HuH-7.5 (cell line): ENCODE measurements around the gene PPP1R9B.
A peak's percentile ranks its signal among the peaks of the same experiment; 100 is the strongest.

Experiments
- DNase-seq: peaks from one replicate; pipeline ENCODE4 v3.0.0; 2011; ENCODE audit warnings: low spot score

PPP1R9B gene

GRCh38 chr17:50187394-50187725, 36.9 kb upstream of the PPP1R9B start:
- no peak for DNase-seq

DNA sequence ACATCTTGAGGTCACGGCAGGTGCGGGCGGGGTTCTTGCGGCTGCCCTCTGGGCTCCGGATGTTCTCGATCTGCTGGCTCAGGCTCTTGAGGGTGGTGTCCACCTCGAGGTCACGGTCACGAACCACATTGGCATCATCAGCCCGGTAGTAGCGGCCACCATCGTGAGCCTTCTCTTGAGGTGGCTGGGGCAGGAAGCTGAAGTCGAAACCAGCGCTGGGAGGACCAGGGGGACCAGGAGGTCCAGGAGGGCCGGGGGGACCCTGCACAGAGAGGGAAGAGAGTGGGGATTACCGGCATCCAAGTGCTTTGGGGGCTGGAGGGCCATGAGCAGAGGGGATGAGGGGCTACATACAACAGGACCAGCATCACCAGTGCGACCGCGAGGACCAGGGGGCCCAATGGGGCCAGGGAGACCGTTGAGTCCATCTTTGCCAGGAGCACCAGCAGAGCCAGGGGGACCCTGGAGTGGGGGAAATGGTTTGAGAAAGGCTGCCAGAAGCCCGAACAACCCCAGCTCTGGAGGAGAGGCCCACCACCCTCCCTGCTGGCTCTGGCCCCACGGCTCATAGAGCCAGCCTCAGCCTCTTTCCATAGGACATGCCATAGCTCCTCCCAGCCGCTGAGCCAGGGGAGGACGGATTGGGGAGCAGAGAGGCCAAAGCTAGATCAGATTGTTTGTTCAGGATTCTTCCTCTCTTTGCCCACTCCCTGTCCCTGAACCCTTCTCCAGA, 36.4 kb upstream of the PPP1R9B start:
- DNase-seq: no peak

DNA sequence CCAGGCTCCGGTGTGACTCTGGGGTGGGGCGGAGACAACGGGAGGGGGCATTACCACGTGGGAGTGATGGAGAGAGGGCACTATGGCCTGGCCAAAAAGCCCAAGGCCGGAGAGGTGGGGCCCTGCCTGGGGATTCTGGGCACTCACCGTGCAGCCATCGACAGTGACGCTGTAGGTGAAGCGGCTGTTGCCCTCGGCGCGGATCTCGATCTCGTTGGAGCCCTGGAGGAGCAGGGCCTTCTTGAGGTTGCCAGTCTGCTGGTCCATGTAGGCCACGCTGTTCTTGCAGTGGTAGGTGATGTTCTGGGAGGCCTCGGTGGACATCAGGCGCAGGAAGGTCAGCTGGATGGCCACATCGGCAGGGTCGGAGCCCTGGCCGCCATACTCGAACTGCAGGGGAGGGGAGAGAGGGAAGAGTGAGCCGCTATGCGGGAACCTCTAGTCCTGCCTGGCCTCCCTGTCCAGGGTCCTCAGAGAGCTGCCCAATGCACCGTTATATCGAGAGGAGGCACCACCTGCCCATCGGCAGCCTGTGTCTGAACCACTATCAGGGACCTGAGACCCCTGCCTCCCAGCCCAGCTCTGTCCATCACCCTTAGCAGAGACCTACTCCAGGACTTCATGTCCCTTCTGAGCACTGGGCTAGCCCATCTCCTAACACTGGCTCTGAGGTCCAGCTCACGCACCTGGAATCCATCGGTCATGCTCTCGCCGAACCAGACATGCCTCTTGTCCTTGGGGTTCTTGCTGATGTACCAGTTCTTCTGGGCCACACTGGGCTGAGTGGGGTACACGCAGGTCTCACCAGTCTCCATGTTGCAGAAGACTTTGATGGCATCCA, 35.4 kb upstream of the PPP1R9B start:
- no peak for DNase-seq

DNA sequence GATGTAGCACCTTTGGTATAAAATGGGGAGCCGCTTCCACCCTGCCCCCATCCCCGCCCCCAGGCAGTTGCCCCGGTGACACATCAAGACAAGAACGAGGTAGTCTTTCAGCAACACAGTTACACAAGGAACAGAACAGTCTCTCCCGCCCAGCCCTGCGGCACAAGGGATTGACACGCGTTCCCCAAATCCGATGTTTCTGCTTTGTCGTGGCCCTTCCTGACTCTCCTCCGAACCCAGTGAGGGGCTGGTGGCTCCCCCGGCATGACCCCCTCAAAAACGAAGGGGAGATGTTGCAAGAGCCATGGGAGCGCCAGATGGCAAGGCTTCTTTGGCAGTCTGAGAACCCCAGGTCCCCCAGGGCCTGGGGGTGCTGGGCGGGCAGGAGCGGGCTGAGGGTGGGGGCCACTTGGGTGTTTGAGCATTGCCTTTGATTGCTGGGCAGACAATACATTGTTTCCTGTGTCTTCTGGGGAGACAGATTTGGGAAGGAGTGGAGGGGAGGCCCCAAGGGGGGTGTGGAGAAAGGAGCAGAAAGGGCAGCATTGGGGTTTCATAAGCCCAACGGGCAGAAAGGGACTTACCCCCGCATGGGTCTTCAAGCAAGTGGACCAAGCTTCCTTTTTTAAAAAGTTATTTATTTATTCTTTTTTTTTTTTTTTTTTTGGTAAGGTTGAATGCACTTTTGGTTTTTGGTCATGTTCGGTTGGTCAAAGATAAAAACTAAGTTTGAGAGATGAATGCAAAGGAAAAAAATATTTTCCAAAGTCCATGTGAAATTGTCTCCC, 34.3 kb upstream of the PPP1R9B start:
- DNase-seq: no peak

DNA sequence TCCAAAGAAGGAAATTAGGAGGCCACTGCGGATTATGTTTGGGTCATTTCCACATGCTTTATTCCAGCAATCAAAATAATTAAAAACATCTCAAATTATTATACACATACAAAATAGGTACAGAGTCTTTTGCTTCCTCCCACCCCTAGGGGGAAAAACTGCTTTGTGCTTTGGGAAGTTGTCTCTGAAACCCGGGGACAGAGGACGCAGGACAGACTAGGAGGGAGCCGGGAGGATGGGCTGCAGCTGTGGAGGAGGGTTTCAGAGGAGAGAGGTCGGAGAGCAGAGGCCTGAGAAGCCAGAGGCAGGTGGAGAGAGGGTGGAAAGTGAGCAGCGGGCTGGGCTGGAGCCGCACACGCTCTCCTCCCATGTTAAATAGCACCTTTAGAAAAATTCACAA, 33.6 kb upstream of the PPP1R9B start:
- DNase-seq: no peak

DNA sequence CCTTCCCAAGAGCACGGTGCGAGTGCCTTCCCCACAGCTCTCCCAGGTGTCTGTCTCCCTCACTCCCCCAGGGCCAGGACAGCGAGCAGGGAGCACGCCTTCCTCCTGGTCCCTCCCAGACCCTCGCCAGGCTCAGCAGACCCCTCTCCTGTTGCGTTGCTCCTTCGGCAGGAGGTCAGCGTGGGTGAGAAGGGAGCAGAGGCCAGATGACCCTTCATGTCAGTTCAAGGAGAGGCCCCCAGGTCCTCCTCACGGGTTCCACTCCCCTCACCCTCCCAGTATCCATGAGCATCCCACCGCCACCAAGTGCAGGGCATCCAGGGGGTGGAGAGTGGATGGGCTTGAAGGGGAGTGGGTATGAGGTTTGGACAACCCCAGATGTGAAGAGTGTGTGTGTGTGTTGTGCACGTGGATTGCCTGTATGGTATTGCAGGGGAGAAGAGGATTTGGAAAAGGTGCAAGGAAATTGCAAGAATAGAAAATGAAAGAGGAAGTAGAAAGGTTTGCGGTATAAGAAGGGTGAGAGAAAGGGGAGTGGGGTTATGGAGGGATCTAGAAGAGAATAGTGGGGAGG, 33.0 kb upstream of the PPP1R9B start:
- DNase-seq: no peak

DNA sequence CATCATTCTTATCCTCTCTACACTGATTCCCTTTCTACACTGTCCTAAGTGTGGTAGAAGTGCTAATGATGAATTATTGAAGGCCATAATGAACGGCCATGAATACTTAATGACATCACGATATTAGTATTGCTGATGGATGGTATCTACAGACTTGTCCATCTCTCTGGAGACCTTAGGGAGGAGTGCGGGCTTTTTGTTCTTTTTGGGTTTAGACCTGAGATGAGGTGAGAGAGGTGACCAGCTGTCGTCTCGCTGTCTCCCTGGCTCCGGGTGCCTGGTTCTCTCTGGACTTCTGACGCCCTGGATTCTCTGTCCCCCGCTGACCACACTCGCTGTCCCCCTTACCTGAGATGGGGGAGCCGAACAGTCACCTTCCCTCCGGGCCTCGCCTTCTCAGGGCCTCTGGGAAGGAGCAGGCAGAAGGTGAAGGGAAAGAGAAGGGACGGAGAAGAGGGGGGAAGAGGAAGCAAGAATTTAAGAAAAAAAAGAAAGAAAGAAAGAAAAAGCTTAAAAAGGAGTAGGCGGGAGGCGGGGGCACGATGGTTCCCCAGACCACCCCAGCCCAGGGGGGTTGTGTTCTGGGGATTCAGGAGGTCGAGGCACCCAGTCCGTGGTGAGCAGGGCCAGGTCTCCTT, 32.4 kb upstream of the PPP1R9B start:
- no peak for DNase-seq

- no peak for DNase-seq
These were observed 31.4 kb upstream of the PPP1R9B start for GRCh38 chr17:50181591-50182560.

- no peak for DNase-seq
These were observed 30.7 kb upstream of the PPP1R9B start for GRCh38 chr17:50181144-50181543.

DNA sequence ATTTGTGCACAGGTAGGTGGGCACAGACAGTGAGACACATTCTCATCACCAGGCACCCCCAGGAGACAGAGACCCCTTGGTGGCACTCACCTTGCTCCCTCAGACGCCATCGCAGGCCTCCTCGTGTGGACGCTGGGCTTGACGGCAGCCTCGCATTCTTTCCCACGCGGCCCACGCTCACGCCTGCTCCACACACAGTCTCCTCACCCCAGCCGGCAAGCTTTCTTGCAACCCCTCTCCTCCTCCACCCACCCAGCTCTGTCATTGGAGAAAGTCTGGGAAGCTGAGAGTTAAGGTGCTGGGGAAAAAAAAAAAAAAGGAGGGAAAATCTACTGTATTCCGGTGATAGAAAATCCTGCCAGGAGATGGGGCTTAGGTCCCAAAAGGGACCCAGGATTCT, 30.1 kb upstream of the PPP1R9B start:
- no peak for DNase-seq

DNA sequence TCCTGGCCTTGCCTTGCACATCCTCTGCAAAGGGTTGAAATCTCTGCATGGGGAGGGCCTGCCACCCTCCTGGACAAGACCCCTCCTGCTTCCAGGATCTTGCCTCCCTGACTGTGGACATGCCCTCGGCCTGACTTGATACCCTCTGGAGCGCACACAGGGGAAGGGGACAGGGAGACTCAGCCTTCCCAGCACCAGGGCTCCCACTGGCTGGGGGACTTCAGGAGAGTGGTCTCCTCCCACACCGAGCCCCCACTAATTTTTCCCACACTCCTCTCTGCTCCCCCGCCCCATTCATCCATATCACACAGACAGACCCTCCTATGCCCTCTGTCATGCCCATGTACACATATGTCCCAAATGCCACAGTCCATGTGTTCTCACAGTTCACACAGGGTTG, 29.6 kb upstream of the PPP1R9B start:
- no peak for DNase-seq

DNA sequence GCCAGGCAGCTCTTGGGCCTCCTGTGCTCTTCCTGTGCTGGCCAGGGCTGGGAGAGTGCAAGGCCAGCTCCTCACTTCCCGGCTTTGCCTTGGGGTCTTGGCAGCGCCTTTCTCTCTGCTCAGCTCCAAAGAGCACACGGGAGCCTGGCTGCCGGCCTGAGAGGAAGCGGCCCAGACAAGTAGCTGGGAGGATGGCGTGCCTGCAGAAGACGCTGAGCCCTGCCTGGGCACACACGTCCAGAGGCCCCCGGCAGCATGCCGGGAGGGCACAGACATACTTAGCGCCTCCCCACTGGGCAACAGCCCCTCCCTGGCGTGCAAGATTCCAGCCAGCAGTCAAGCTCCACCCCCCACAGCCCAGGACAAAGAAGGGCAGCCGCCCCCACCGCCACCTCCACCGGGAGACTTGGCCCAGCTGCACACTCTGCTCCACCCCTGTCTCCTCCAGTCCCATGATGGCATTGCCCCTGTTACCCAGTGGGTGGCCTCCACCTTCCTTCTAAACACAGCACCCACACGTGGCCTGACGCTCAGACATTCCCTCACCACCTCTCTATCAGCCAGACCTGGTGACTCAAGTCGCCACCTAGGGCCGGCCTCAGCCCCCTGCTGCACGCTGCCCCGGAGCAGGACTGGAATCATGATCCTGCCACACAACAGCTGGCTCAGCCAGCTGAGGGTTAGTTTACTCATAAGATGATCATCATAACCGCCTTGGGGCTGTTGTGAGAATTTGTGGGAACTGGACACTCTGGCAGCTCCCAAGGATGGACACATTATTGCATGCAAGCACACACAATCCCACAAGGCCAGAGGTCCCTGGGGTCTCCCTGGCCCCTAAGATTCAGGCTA, 27.7 kb upstream of the PPP1R9B start:
- DNase-seq: peak; percentile 85

- DNase-seq: no peak
These were observed 27.0 kb upstream of the PPP1R9B start for GRCh38 chr17:50177476-50177875.

DNA sequence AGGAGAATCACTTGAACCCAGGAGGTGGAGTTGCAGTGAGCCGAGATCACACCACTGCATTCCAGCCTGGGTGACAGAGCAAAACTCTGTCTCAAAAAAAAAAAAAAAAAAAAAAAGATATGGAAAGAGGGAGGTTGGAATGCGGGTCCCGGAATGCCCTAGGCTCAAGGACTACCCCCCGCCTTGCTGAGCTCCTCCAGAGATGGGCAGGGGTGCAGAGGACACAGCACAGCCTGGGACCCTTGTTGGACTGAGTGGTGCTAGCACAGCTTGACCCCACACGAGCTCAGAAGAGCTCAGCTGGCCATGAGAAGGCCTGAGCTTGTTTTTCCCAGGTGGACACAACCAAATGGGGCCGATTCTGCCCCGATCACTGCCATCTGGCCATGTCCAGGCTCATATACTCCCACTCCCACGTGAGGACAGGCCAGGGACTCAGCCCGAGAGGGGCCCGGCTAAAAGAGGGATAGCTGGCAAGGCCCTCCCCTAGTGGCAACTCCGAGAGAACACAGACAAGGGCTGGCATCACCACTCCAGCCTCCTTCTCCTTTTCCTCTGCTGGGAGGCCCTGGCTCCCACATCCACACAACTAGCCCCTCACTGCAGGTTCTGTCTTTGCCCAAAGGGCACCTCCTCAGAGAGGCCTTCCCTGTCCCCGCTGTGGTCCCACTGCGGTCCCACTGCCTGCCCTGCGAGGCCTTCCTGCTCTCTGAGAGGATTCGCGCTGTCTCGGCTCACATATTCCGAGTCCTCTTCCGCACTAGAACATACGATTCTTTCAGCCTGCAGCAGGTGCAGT, 26.3 kb upstream of the PPP1R9B start:
- DNase-seq: no peak

GRCh38 chr17:50175035-50175807, 24.7 kb upstream of the PPP1R9B start:
- DNase-seq: no peak

DNA sequence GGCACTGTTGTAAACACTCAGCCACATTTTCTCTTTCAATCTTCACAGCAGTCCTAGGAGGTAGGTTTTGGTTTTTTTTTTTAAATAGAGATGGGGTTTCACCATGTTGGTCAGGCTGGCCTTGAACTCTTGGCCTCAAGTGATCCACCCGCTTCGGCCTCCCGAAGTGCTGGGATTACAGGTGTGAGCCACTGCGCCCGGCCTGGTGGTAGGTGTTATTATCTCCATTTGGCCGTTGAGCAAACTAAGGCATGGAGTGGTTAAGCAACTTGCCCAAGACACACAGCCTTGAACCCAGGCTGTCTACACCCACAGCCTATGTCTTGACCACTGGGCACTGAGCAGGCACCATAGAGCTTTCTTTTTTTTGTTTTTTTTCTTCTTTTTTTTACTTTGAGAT, 24.0 kb upstream of the PPP1R9B start:
- DNase-seq: no peak

- DNase-seq: no peak
These were observed 23.0 kb upstream of the PPP1R9B start for GRCh38 chr17:50173335-50173941.

DNA sequence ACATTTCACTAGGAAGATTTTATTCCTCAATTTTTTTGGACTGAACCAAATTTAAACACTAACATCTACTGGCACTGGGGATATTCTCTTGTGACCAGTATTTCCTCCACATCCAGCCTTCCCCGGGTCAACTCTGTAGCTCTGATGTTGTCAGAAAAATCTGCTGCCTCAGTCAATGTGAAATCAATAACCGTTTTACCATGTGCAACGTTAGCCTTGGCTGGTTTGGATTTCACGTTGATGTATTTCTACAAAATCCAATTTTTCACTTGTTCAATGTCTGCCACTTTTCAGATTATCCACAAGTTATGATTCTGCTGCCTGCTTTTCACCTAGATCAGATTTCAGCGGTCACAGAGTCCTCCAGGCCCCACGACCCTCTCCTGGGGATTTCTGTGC, 22.5 kb upstream of the PPP1R9B start:
- no peak for DNase-seq
